Cerebellar nuclear complex (tissue), 1 donor: Measurements from ENCODE around the gene ERG.

Source experiments
- DNase-seq, 2 experiments: peaks; one replicate each; lab custom pipeline; 2025; lab: John Stamatoyannopoulos, UW

ERG gene, protein sequence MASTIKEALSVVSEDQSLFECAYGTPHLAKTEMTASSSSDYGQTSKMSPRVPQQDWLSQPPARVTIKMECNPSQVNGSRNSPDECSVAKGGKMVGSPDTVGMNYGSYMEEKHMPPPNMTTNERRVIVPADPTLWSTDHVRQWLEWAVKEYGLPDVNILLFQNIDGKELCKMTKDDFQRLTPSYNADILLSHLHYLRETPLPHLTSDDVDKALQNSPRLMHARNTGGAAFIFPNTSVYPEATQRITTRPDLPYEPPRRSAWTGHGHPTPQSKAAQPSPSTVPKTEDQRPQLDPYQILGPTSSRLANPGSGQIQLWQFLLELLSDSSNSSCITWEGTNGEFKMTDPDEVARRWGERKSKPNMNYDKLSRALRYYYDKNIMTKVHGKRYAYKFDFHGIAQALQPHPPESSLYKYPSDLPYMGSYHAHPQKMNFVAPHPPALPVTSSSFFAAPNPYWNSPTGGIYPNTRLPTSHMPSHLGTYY

DNA sequence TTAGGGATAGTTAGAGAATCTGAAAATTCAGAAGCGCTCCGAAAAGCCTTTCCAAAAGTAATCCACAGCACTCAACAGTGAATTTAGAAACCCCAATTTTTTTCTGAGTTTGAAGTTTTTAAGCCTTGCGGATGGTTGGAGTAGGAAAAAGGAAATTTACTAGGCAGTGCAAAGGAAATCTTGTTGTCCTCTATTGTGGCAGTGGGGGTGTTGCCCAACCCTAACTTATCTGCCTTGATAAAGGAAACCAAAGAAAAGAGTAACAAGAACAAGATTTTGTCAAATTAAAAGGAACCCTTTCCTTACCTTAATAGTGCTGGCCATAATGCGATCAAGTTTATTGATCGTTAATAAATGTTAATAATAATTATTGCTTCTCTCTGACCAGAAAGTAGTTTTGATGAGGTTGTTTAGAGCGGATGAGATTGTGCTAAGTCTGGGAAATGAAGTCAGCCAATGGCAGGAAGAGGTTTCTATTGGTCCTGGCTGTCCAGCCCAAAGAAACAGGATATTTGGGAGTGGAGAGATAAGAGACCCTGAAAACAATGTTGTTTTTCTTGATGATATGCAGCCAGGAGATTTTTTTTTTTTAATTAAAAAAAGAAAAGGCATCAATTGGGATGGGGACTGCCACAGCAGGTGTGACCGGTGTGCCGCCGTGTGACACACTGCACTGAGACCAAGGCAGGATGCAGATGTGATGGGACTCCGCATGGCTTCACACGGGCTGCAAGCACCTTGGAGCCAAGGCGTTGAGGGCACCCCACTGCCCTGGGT lies at the start of gene ERG:
ERG (minus strand) TSS at position 421 of the 777 bp plus-strand sequence; CDS start at position 324, 97 bp downstream.
- no peak for DNase-seq

DNA sequence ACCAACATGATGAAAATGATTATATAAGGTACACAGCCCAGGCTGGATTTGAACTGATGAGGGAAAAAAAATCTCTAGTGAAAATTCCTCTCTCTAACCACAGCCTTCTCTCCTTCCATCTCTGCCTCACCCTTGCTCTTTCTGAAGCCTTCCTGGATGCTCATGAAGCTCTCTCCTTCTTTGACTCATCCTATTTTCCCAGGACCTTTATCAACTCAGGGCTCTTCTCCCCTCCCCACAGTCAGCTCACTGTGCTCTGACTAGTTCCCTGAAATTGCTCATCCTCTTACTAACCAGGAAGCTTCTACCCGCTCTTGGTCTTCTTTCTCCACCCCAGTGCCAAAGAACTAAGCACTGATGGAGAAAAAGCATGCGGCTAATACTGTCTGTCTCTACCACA lies 46.4 kb upstream of the ERG start:
- no peak for DNase-seq

DNA sequence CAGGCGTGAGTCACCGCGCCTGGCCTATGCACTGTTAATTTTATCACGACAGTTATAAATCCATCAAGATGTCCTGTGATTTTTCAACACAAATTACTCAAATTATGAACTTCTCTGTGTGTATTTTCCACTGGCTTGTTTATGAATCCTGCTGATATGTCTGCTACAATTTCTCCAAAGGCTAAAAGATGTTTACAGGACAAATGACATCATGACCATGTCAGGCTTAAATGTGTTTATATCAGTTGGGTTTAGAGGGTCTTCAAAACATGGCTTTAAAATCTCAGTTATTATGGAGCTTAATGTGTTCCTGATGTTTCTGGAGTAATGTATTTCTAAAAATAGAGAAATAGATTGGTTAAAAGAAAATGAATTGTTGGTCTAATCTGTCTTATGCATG lies 44.0 kb upstream of the ERG start:
- DNase-seq, result no peak

DNA sequence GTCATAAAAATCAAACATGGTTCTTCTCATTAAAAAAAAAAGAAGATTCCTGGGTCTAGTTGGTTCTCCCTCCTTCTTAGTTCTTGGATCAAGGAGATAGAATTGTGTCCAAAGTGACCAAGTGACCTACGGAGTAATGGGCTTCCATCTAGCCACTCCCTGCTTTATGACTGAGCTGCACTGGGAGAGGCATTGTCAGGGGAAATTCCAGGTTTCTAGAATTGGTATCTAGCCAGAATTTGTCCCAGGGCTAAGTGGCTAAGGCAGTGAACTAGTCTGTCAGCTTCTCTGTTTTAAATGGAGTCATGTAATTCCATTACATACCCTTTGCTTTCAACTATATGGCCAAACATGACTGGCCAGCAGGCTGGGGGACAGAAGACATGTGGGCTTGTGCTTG lies 40.1 kb upstream of the ERG start:
- no peak for DNase-seq

DNA sequence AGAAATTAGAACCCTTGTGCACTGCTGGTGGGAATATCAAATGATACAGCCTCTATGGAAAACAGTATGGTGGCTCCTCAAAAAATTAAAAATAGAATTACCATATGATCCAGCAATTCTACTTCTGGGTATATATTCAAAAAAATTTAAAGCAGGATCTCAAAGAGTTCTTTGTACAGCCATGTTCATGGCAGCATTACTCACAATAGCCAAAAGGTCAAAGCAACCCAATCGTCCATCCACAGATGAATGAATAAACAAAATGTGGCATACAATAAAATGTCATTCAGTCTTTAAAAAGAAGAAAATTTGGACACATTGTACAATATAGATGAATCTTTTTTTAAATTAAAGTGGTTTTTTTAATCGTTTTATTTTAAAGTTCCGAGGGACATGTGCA lies 36.3 kb upstream of the ERG start:
- DNase-seq, result no peak

DNA sequence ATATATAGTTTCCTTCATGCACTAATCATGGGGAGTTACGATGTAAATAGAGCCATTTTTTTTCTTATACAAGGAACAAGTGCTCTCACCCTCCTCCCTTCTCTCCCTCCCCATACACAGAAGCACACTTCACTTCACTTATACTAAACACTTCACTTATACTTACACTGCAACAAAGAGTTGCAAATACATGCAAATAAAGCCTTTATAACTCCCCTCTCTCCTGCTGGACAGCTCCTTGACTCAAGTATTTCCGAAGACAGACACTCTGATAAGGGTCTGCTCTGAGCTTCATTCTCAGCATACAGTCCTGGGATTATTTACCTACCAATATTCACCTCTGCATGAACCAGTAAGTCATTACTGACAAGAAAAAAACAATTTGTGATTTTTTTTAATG lies 35.6 kb upstream of the ERG start:
- no peak for DNase-seq

DNA sequence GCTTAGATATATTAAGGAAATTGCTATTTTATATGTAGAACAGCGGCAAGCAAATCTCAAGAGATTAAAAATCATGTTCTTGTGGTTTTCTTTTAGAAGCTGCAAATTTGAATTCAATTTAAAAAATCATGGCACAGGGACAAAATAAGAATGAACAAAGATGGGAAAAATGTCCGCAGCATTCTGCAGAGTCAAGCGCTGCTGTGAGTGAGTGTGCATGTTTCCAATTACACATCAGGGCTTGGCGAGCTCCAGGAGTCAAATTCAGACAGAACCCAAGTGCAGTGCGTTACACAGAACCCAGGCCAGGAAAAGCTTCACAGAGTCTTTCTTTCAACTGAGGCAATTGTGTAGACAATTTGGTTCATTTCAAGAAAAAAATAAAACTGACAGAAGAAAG lies 33.3 kb upstream of the ERG start:
- no peak for DNase-seq

DNA sequence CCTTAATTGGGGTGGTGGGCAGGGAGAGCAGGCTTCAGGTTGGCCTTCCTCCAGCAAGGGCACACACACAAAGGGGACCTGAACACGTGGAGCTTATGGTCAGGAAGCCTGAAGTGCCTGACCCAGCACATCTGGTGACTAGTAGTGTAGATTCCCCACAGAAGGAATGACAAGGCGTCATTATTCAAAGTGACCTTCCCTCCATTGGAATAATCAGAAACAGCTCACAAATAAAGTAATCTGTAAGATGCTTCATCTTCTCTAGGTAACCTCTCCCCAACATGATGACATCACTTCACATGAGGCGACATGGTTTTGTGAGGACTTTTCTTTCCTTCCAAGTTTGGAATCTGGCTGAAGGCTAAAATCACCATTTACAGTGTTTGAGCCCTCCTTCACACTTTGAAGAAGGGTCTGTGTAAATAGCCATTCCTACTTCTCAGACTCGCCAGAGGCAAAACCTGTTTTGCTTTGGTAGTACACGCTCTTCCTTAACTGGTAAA lies 32.8 kb upstream of the ERG start:
- DNase-seq, result no peak

DNA sequence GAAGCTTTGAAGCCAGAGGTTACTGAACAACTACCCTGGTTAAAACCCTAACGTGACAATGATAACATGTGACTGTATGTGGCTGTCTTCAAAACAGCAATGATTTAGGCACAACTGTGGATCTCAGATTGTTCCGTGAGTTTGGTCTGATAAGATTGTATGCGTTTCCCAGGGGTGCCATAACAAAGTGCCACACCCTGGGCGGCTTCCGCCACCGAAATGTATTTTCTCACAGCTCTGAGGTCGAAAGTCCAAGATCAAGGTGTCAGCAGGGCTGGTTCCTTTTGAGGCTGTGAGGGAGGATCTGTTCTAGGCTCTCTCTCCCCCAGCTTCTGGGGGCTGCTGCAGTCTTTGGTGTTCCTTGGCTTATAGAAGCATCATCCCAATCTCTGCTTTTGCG lies 29.5 kb upstream of the ERG start:
- DNase-seq, result no peak

DNA sequence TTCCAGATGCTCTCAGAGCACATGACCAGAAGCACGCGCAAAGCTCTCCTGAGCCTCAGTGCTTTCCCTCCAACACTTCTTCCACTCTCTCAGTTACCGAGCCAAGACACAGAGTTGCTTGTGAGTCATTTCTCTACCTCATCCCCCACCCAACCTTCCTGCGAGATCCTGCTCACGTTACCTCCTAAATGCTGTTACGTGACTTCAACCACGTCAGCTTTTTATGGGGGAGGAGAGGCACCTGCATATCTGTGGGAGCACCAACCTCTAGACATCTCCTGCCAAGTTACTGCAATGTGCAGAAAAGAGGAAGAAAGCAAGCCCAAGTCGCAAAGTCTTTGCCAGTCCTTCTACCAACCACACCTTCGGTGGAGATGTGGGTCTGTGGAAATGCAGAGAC lies 27.2 kb upstream of the ERG start:
- no peak for DNase-seq

DNA sequence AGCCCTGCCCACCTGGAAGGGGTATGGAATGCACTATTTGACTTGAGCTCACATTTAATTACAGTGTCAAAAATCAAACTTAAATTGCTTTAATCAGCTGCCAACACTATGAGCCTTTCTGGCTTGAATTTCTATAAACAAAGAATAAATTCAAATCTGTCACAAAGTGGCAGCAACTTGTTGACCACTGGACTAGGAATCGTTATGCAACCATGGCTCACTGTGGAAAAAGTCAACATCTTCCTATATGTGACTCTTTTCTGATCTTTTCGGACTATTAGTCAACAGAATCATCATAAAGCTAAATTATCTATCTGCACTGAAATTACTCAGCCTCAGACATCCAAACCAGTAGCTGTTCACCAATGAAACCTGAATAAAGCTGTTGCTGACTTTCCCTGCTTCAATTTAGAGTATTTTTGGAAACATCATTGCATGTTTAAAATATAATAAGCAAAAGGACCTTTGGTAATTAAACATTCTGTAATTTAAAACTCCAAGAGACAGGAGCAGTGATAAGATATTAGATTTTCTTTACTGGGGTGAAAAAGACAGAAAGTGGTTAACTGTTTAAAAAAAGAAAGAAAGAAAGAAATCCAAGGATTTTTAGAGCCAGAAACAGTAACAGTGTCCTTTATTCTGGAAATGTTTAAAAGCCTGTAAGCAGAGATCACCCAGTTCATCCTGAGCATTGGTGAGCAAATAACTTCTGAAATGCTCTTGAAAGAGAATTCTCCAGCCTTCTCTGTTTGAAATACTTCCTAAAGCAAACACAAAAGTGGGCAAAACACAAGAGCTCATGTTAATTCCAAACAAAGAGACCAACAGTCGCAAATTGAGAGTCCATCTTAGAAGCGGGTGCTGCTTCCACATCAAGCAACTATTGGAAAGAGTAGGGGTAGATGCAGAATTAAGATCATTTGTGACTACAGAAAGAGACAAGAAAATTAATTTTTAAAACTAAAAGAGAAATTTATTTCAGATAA lies 26.2 kb upstream of the ERG start:
- DNase-seq, result no peak

DNA sequence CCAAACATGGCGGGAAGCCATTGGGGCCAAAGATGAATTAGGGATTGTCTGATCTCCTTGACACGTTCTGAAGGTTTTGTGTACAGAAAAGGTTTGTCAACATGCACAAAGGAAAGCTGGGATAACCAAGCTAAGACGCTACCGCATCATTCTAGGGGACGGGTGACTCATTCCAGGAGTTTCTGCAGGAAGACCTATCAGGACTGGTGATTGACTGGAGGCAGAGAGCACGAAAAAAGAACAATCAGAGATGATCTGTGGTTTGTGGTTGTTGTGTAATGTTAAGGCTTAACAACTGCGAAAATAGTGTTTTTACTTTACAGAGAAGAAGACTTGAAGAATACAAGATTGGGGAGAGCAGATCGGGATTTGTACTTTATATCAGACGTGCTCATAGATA lies 22.2 kb upstream of the ERG start:
- DNase-seq, result no peak

DNA sequence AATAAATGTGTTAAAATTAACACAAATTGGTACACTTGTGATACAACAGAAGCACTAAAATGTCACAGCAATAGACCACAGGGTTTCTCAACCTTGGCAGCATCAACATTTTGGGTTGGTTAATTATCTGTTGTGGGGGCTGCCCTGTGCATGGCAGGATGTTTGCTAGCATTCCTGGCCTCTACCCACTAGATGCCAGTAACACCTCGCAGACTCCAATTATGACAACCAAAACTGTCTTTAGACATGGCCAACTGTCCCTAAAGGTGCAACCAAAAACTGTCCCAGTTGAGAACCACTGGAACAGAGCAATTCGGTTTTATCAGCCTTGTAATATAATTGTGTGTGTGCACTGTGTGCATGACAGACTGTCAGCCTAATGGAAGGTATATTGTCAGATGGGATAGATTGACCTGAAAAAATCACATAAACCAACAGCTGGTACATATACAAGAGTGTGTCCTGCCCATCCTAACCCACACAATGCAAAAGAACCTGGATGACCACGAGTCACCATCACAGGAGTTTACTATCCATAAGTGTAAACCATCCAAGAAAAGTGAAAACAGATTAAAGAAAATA lies 13.5 kb upstream of the ERG start:
- DNase-seq, result no peak

DNA sequence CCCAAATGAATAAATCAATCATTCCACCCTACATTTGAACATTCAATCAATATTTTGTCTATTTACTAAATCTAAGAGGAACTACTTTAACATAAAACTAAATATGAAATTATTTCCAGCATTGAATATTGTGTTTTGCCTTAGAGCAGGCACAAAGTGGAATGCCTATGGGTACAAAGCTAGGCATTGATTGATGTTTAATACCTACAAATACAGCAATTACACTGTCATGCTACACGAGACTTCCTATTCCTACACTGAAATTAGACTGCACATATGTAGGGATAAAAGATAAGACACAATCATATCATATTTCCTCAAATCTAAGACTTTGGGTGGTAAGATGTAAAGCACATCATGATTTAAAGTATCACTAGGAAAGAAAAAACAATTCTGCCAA lies 12.9 kb upstream of the ERG start:
- DNase-seq, result no peak

DNA sequence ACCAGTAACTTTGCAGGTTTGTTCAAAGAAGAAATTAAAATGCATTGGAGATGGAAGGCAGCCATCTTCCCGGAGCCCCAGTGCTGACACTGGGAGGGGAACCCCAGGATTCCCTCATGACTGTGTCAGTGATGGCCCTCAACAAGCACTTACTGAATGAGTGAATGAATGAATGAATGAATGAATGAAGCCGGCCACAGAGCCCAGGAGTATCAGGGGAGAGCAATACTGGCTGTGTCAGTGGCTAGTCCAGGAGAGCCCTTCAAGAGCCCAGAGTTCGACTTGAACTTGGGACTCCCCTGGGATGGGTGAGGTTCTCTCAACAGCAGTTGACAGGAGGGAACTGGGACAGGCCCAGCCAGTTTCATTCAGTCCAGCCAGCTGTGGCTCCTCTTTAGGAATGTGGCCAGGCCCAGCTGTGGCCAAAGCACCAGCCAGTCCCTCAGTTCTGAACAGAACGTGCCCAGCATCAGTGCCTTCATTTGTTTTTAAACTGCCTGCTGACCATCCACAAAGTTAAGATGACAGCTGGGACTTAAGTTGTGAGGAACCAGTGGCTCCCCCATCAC lies 9.2 kb upstream of the ERG start:
- DNase-seq, result no peak

DNA sequence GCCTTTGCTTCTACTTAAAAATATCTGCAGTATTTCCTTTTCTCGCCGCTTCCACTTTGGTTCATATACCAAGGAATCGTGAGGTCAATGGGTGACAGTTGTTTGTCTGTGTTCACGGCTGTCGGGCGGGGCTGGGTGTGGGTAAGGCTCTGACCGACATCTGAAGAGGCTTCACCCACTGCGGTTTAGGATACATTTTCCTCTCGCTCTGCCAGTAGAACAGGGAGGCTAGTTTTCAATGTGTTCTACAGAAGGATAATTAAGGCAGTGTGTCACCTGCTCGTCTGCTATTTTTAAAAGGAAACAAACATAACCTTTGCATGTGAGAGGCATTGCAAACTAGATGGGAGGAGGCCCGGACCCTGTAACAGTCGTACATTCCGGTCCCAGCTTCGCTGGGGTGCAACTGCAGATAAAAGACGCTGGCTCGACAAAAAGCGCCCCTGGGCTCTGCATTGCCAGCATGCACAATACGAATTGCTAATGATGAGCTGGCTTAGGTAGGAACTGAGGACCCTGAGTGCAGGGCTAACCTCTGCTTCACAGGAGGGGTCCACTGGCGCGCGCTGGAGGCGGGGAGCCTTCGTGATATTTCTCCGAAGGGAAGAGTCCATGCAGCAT lies 8.5 kb upstream of the ERG start:
- DNase-seq, result no peak

DNA sequence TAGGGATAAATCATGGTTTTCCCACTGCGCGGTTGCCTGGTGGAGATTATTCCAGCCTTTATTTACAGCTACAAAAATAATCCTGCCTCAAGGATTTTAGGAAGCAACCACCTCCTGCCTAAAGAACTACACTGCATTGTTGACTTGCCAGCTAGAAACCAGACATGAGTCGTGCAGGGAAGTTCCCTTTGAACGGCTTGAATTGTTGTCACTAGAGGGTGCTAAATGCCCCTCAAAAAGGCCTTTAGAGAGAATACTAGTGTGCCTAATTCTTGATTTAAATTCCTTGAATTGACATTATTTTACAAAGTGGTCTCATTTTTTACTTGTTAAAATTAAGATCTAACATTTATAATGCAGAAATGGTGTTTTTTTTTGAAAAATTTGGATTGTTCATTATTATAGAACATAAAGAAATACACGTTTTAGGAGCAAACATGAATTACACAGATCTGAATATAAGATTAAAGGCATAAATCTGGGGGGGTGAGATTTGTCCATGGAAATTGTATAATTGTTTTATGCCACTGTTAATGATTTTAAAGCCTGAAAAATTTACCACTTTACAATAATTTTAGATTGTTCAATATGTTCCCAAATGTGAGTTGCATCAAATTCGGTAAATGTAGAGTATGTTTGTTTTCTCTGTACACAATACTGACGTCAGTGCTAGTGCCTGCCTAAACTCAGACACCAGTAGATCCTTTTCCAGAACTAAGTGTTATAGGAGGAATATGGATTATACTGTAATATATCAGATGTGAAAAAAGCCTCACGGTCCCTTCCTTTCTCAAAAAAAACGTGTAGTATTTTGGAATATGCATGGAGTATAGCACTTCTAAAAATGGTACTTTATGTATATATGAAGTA lies 7.6 kb upstream of the ERG start:
- DNase-seq, result no peak

DNA sequence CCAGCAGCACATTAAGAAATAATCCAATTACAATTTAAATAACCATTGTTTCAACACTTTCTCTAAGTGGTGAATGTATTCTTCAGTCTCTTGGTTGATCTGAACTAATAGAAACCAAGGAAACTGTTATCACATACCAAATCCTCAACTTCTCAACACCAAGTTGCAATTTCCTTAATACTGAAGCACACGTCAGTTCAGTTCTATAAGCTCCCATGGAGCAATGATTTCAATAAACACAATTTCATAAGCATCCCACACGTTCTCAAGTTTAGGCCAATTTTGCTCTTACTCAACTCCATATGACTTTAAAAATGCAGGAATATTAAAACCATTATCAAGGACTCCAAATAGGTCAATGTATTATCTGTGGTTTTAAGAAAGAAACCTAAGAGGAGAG lies 5.8 kb upstream of the ERG start:
- no peak for DNase-seq

DNA sequence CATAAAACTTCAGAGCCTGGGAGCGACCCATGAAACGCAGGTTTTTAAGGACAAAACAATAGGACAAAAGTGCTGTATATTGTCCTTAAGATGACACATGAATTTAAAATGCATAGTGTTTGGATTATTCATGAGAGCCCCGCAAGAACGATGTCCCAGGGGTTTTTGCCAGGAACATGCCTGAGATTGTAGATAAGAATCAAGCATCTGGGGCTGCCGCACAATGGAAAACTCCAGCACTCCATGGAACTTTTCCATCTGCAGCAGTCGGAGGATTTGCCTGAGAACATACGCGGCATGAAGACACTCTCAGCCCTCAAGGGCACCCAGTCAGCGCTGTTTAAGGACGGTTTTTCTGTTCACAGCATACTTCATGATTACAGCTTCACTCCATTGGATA lies 5.3 kb upstream of the ERG start:
- DNase-seq, result no peak

DNA sequence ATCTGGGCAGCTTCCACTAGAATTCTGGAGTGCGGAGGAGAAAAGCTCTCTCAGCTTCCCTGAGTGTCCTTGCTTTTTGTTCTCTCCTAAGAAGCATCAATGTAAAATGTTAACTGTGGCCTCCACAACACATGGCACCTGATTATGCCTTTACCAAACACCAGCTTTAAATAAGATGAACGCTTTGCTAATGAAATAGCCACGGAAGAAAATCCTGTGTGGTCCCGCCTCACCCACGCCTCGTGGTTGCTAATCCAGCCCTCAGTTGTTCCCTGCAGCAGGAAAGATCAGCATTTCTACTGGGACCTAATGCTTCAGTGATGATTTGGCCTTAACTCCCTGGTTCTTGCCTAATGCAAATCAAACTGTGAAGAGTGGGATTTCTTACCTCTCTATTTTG lies 1.8 kb upstream of the ERG start:
- DNase-seq, result no peak
